ENCODE results near the gene APCDD1L.

Gene APCDD1L

GRCh38 chr20:58482416-58482815 lies 32.8 kb downstream of the APCDD1L start:
- TF ChIP-seq CTCF (IDR thresholded peaks at IDR 0.05; ENCODE audit: extremely low read depth, insufficient read depth, missing control alignments) = no peak
- no peak for DNase-seq (ENCODE audit: low spot score)
- in situ Hi-C loops (cut with MboI; ENCODE audit: low pct_unique_long_range_greater_than_20kb, low sequenced_read_pairs, unreplicated experiment) = loop anchor here (25.0 kb wide), 1 partner anchor 355 kb away; no protein-coding TSS in a partner anchor

GRCh38 chr20:58481481-58482021 lies 33.6 kb downstream of the APCDD1L start:
- in situ Hi-C loops (cut with MboI; ENCODE audit: low pct_unique_long_range_greater_than_20kb, low sequenced_read_pairs, unreplicated experiment) = loop anchor here (25.0 kb wide), 1 partner anchor 356 kb away; no protein-coding TSS in a partner anchor
- TF ChIP-seq CTCF (IDR thresholded peaks at IDR 0.05; ENCODE audit: extremely low read depth, insufficient read depth, missing control alignments) = peak; percentile 59
- peak; percentile 80 for DNase-seq (ENCODE audit: low spot score)

GRCh38 chr20:58480551-58481336 lies 34.5 kb downstream of the APCDD1L start:
- in situ Hi-C loops (cut with MboI; ENCODE audit: low pct_unique_long_range_greater_than_20kb, low sequenced_read_pairs, unreplicated experiment) = loop anchor here (25.0 kb wide), 1 partner anchor 357 kb away; no protein-coding TSS in a partner anchor
- no peak for DNase-seq (ENCODE audit: low spot score)
- TF ChIP-seq CTCF (IDR thresholded peaks at IDR 0.05; ENCODE audit: extremely low read depth, insufficient read depth, missing control alignments) = no peak

GRCh38 chr20:58479726-58480440 lies 35.3 kb downstream of the APCDD1L start:
- in situ Hi-C loops (cut with MboI; ENCODE audit: low pct_unique_long_range_greater_than_20kb, low sequenced_read_pairs, unreplicated experiment) = loop anchor here (25.0 kb wide), 1 partner anchor 357 kb away; no protein-coding TSS in a partner anchor
- DNase-seq (ENCODE audit: low spot score) = no peak
- TF ChIP-seq CTCF (IDR thresholded peaks at IDR 0.05; ENCODE audit: extremely low read depth, insufficient read depth, missing control alignments) = no peak

GRCh38 chr20:58478141-58478805 lies 36.9 kb downstream of the APCDD1L start:
- no peak for DNase-seq (ENCODE audit: low spot score)
- in situ Hi-C loops (cut with MboI; ENCODE audit: low pct_unique_long_range_greater_than_20kb, low sequenced_read_pairs, unreplicated experiment) = loop anchor here (25.0 kb wide), 1 partner anchor 359 kb away; no protein-coding TSS in a partner anchor
- no peak for TF ChIP-seq CTCF (IDR thresholded peaks at IDR 0.05; ENCODE audit: extremely low read depth, insufficient read depth, missing control alignments)

- in situ Hi-C loops (cut with MboI; ENCODE audit: low pct_unique_long_range_greater_than_20kb, low sequenced_read_pairs, unreplicated experiment) = loop anchor here (25.0 kb wide), 1 partner anchor 362 kb away; no protein-coding TSS in a partner anchor
- TF ChIP-seq CTCF (IDR thresholded peaks at IDR 0.05; ENCODE audit: extremely low read depth, insufficient read depth, missing control alignments) = no peak
- no peak for DNase-seq (ENCODE audit: low spot score)
Observed at GRCh38 chr20:58475466-58475865, 39.7 kb downstream of the APCDD1L start.

All from GM13977 (cell line).